ENCODE results near the gene HERC4.

DNA sequence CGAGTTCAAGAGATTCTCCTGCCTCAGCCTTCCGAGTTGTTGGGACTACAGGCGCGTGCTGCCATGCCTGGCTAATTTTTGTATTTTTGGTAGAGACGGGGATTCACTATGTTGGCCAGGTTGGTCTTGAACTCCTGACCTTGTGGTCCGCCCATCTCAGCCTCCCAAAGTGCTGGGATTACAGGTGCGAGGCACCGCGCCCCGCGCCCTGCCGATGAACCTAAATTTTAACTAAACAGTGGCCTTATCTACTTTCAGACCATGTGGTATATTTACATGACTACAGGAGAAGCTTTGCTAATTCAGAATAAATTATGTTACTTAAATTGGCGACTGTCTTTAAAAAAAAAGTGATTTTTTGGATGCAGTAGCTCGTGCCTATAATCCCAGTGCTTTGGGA lies 181.4 kb downstream of the HERC4 start:
- TF ChIP-seq, protein P1, sequence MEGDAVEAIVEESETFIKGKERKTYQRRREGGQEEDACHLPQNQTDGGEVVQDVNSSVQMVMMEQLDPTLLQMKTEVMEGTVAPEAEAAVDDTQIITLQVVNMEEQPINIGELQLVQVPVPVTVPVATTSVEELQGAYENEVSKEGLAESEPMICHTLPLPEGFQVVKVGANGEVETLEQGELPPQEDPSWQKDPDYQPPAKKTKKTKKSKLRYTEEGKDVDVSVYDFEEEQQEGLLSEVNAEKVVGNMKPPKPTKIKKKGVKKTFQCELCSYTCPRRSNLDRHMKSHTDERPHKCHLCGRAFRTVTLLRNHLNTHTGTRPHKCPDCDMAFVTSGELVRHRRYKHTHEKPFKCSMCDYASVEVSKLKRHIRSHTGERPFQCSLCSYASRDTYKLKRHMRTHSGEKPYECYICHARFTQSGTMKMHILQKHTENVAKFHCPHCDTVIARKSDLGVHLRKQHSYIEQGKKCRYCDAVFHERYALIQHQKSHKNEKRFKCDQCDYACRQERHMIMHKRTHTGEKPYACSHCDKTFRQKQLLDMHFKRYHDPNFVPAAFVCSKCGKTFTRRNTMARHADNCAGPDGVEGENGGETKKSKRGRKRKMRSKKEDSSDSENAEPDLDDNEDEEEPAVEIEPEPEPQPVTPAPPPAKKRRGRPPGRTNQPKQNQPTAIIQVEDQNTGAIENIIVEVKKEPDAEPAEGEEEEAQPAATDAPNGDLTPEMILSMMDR (IDR thresholded peaks at IDR 0.05; ENCODE audit: low read length) = no peak
- no peak for TF ChIP-seq EZH2 (IDR thresholded peaks at IDR 0.05; ENCODE audit: borderline replicate concordance, low read length)
